Karpas-422 (cell line): ENCODE measurements around the gene SGIP1. TPM values are rescaled to one million over a fixed set of nuclear protein-coding genes. Genes with fewer than 3 reads are reported as not detected.

Experiments used
- DNase-seq: peaks from one replicate; pipeline ENCODE4 v3.0.0-alpha.2; 2015
- H2AFZ ChIP-seq: fragments of 200-600 bp; sonication (generic); 2 replicates; pipeline ENCODE4 v1.6.1; 2014; ENCODE audit warnings: antibody characterized with exemption, low read length, mixed read lengths
- H3K27ac ChIP-seq: fragments of 200-600 bp; sonication (generic); 2 replicates; pipeline ENCODE4 v1.5.1; 2014; ENCODE audit warnings: mild to moderate bottlenecking, low read length, moderate library complexity
- H3K27me3 ChIP-seq: fragments of 200-600 bp; sonication (generic); 2 replicates; pipeline ENCODE4 v1.6.1; 2014; ENCODE audit warnings: low read length, mixed read lengths
- H3K36me3 ChIP-seq: fragments of 200-600 bp; sonication (generic); 2 replicates; pipeline ENCODE4 v1.6.1; 2014; ENCODE audit warnings: low read length, mixed read lengths; ENCODE audit not compliant: insufficient read depth
- H3K4me1 ChIP-seq: fragments of 200-600 bp; sonication (generic); 2 replicates; pipeline ENCODE4 v1.6.1; 2014; ENCODE audit warnings: mild to moderate bottlenecking, low read length, mixed read lengths
- H3K4me2 ChIP-seq: fragments of 200-600 bp; sonication (generic); 2 replicates; pipeline ENCODE4 v1.6.1; 2014; ENCODE audit warnings: low read length, low read depth, mild to moderate bottlenecking; ENCODE audit not compliant: poor library complexity, severe bottlenecking
- H3K4me3 ChIP-seq: fragments of 200-600 bp; sonication (generic); 2 replicates; pipeline ENCODE4 v1.5.1; 2014; ENCODE audit warnings: mild to moderate bottlenecking, antibody characterized with exemption, low read length, mixed read lengths
- H3K79me2 ChIP-seq: fragments of 200-600 bp; sonication (generic); 2 replicates; pipeline ENCODE4 v1.6.1; 2014; ENCODE audit warnings: mild to moderate bottlenecking, low read length, mixed read lengths
- H3K9ac ChIP-seq: fragments of 200-600 bp; sonication (generic); 2 replicates; pipeline ENCODE4 v1.6.0; 2014; ENCODE audit warnings: low read length
- H3K9me2 ChIP-seq: fragments of 200-600 bp; sonication (generic), shearing (Covaris generic); replicated peaks from 2 replicates; pipeline ENCODE4 v1.6.0; 2014; ENCODE audit warnings: mild to moderate bottlenecking, low read length, moderate library complexity; ENCODE audit not compliant: insufficient read depth
- H3K9me3 ChIP-seq: fragments of 300-700, 200-600 bp; sonication (generic); 2 replicates; pipeline ENCODE4 v1.6.1; 2014; ENCODE audit warnings: low read length, mixed read lengths
- H4K20me1 ChIP-seq: fragments of 200-600 bp; sonication (generic); 2 replicates; pipeline ENCODE4 v1.6.1; 2014; ENCODE audit warnings: mild to moderate bottlenecking, antibody characterized with exemption, low read length, low read depth; ENCODE audit not compliant: insufficient read depth
- total RNA-seq: library from RNA; depleted of rRNA; stranded (reverse); fragments of >200 nt; shearing (Covaris generic); gene quantifications from 2 replicates; pipeline ENCODE4 v1.2.3, GENCODE V29; 2014; ENCODE audit warnings: low replicate concordance

Gene SGIP1
- total RNA-seq, 1 experiment from 2014 or later, result not detected

- H3K4me3 ChIP-seq, result no peak overlapping the region
- H3K9ac ChIP-seq, result no peak overlapping the region
- H3K27me3 ChIP-seq, result no peaks in the 10 kb centered on the region
- DNase-seq, result no peak
- no peaks in the 10 kb centered on the region for H3K79me2 ChIP-seq
- H3K9me2 ChIP-seq, result no peaks in the 10 kb centered on the region
- no peaks in the 10 kb centered on the region for H3K9me3 ChIP-seq
- H3K36me3 ChIP-seq, result no peaks in the 10 kb centered on the region
- H3K27ac ChIP-seq, result no peak overlapping the region
- no peak overlapping the region for H3K4me2 ChIP-seq
- H4K20me1 ChIP-seq, result no peaks in the 10 kb centered on the region
- H2AFZ ChIP-seq, result no peak overlapping the region
- H3K4me1 ChIP-seq, result peaks cover 3% of the 10 kb centered on the region; the same call in 1 of the 2 replicates
Measured at GRCh38 chr1:66768965-66769364, 235.0 kb downstream of the SGIP1 start.

GRCh38 chr1:66769512-66770229, 235.7 kb downstream of the SGIP1 start:
- H3K79me2 ChIP-seq, result no peaks in the 10 kb centered on the region
- no peaks in the 10 kb centered on the region for H3K9me2 ChIP-seq
- H3K4me3 ChIP-seq, result no peak overlapping the region
- no peak overlapping the region for H2AFZ ChIP-seq
- H3K27me3 ChIP-seq, result no peaks in the 10 kb centered on the region
- H3K9ac ChIP-seq, result no peak overlapping the region
- H4K20me1 ChIP-seq, result no peaks in the 10 kb centered on the region
- peaks cover 3% of the 10 kb centered on the region; the same call in 1 of the 2 replicates for H3K4me1 ChIP-seq
- no peak overlapping the region for H3K4me2 ChIP-seq
- H3K27ac ChIP-seq, result no peak overlapping the region
- H3K36me3 ChIP-seq, result no peaks in the 10 kb centered on the region
- H3K9me3 ChIP-seq, result no peaks in the 10 kb centered on the region
- DNase-seq, result no peak

GRCh38 chr1:66770240-66770639, 236.3 kb downstream of the SGIP1 start:
- Histone ChIP-seq H3K79me2 (no peaks in the 10 kb centered on the region), H3K9me2 (no peaks in the 10 kb centered on the region), H3K27ac (no peak overlapping the region), H3K9me3 (no peaks in the 10 kb centered on the region), H3K4me2 (no peak overlapping the region), H4K20me1 (no peaks in the 10 kb centered on the region), H2AFZ (no peak overlapping the region), H3K4me1 (peaks cover under 1% of the 10 kb centered on the region; the same call in 1 of the 2 replicates), H3K9ac (no peak overlapping the region), H3K36me3 (no peaks in the 10 kb centered on the region), H3K27me3 (no peaks in the 10 kb centered on the region), H3K4me3 (no peak overlapping the region)
- DNase-seq, result no peak

GRCh38 chr1:66770694-66771093, 236.7 kb downstream of the SGIP1 start:
- no peak overlapping the region for H3K27ac ChIP-seq

GRCh38 chr1:66773227-66773626, 239.3 kb downstream of the SGIP1 start:
- H3K79me2 ChIP-seq, result no peaks in the 10 kb centered on the region
- no peak overlapping the region for H2AFZ ChIP-seq
- no peaks in the 10 kb centered on the region for H3K36me3 ChIP-seq
- H3K9me3 ChIP-seq, result no peaks in the 10 kb centered on the region
- no peaks in the 10 kb centered on the region for H3K4me1 ChIP-seq
- H3K27me3 ChIP-seq, result no peaks in the 10 kb centered on the region
- H3K4me3 ChIP-seq, result no peak overlapping the region
- H3K4me2 ChIP-seq, result no peak overlapping the region
- H3K9me2 ChIP-seq, result no peaks in the 10 kb centered on the region
- no peaks in the 10 kb centered on the region for H4K20me1 ChIP-seq
- DNase-seq, result no peak
- H3K27ac ChIP-seq, result no peak overlapping the region
- H3K9ac ChIP-seq, result no peak overlapping the region

More at GRCh38 chr1:66770694-66771093, 236.7 kb downstream of the SGIP1 start:
- H3K9me2 ChIP-seq, result no peaks in the 10 kb centered on the region
- no peaks in the 10 kb centered on the region for H4K20me1 ChIP-seq
- no peak overlapping the region for H3K4me3 ChIP-seq
- no peak overlapping the region for H2AFZ ChIP-seq
- H3K9ac ChIP-seq, result no peak overlapping the region
- no peaks in the 10 kb centered on the region for H3K9me3 ChIP-seq
- H3K4me2 ChIP-seq, result no peak overlapping the region
- H3K79me2 ChIP-seq, result no peaks in the 10 kb centered on the region
- no peaks in the 10 kb centered on the region for H3K4me1 ChIP-seq
- H3K36me3 ChIP-seq, result no peaks in the 10 kb centered on the region
- H3K27me3 ChIP-seq, result no peaks in the 10 kb centered on the region
- no peak for DNase-seq

- Histone ChIP-seq H3K9ac (no peak overlapping the region), H3K27me3 (no peaks in the 10 kb centered on the region), H3K36me3 (no peaks in the 10 kb centered on the region), H3K9me3 (no peaks in the 10 kb centered on the region), H3K4me1 (no peaks in the 10 kb centered on the region), H4K20me1 (no peaks in the 10 kb centered on the region), H3K9me2 (no peaks in the 10 kb centered on the region), H3K79me2 (no peaks in the 10 kb centered on the region), H3K4me3 (no peak overlapping the region), H3K27ac (no peak overlapping the region), H2AFZ (no peak overlapping the region), H3K4me2 (no peak overlapping the region)
- no peak for DNase-seq
Measured at GRCh38 chr1:66774438-66774837, 240.5 kb downstream of the SGIP1 start.

- H3K4me2 ChIP-seq, result no peak overlapping the region
- H3K4me3 ChIP-seq, result no peak overlapping the region
- H3K4me1 ChIP-seq, result no peaks in the 10 kb centered on the region
- no peaks in the 10 kb centered on the region for H3K9me2 ChIP-seq
- no peaks in the 10 kb centered on the region for H3K27me3 ChIP-seq
- no peak overlapping the region for H3K9ac ChIP-seq
- no peak overlapping the region for H3K27ac ChIP-seq
- no peak overlapping the region for H2AFZ ChIP-seq
- H3K9me3 ChIP-seq, result no peaks in the 10 kb centered on the region
- H3K79me2 ChIP-seq, result no peaks in the 10 kb centered on the region
- no peaks in the 10 kb centered on the region for H3K36me3 ChIP-seq
- no peak for DNase-seq
- no peaks in the 10 kb centered on the region for H4K20me1 ChIP-seq
Measured at GRCh38 chr1:66775646-66776045, 241.7 kb downstream of the SGIP1 start.

- H3K36me3 ChIP-seq, result no peaks in the 10 kb centered on the region
- no peaks in the 10 kb centered on the region for H4K20me1 ChIP-seq
- H2AFZ ChIP-seq, result no peak overlapping the region
- no peak for DNase-seq
- H3K9me3 ChIP-seq, result no peaks in the 10 kb centered on the region
- H3K4me3 ChIP-seq, result no peak overlapping the region
- no peak overlapping the region for H3K27ac ChIP-seq
- H3K79me2 ChIP-seq, result no peaks in the 10 kb centered on the region
- no peaks in the 10 kb centered on the region for H3K9me2 ChIP-seq
- H3K4me2 ChIP-seq, result no peak overlapping the region
- H3K27me3 ChIP-seq, result no peaks in the 10 kb centered on the region
- no peak overlapping the region for H3K9ac ChIP-seq
- H3K4me1 ChIP-seq, result no peaks in the 10 kb centered on the region
Measured at GRCh38 chr1:66777831-66778230, 243.9 kb downstream of the SGIP1 start.
